WTC11 (cell line): Measurements from ENCODE around the gene ERC2. TPM values are rescaled to one million over a fixed set of nuclear protein-coding genes. Genes with fewer than 3 reads are reported as not detected.

Experiments
- ATAC-seq: fragments of 200-7000 bp; cut with Tn5 transposase; 2 replicates; pipeline ENCODE4 v1.10.0; 2021; ENCODE audit warnings: mild to moderate bottlenecking, moderate library complexity
- CTCF ChIA-PET: fragments of 300-600 bp; sonication (Branson Sonifier 250); formaldehyde crosslinking; loops from one replicate; lab custom pipeline; 2021; ENCODE audit warnings: antibody characterized with exemption; lab: Charles Lee
- POLR2A ChIA-PET: fragments of 350-600 bp; sonication (Branson Sonifier 250); formaldehyde crosslinking; loops from one replicate; lab custom pipeline; 2021; ENCODE audit warnings: antibody characterized with exemption; lab: Charles Lee
- DNase-seq: peaks from one replicate; pipeline ENCODE4 v3.0.0; 2021; ENCODE audit warnings: low spot score
- H3K27ac Mint-ChIP-seq: 2 replicates; pipeline ENCODE4 v1.8.0; 2021; ENCODE audit warnings: mixed read lengths
- H3K27me3 Mint-ChIP-seq: 2 replicates; pipeline ENCODE4 v1.8.0; 2021; ENCODE audit warnings: low read depth, mild to moderate bottlenecking, moderate library complexity, mixed read lengths
- H3K36me3 Mint-ChIP-seq: 2 replicates; pipeline ENCODE4 v1.8.0; 2021; ENCODE audit warnings: mixed read lengths
- H3K4me1 Mint-ChIP-seq: 2 replicates; pipeline ENCODE4 v1.8.0; 2022; ENCODE audit warnings: mixed read lengths
- H3K4me3 Mint-ChIP-seq: 2 replicates; pipeline ENCODE4 v1.8.0; 2021; ENCODE audit warnings: mild to moderate bottlenecking, moderate library complexity, mixed read lengths
- H3K9me3 Mint-ChIP-seq: 2 replicates; pipeline ENCODE4 v1.8.0; 2021; ENCODE audit warnings: mixed read lengths
- ATF2 ChIP-seq: sonication (generic); formaldehyde crosslinking; IDR thresholded peaks from 2 replicates; pipeline ENCODE4 v1.8.1; 2022; ENCODE audit warnings: low read depth, missing genetic modification reagents, borderline replicate concordance
- ATF3 ChIP-seq: sonication (generic); formaldehyde crosslinking; conservative IDR thresholded peaks from 2 replicates; pipeline ENCODE4 v1.8.1; 2022; ENCODE audit warnings: mild to moderate bottlenecking, missing genetic modification reagents
- EMX1 ChIP-seq: fragments of 250-450 bp; sonication (Bioruptor Pico); IDR thresholded peaks from 2 replicates; pipeline ENCODE4 v1.8.0; 2021; ENCODE audit warnings: mild to moderate bottlenecking
- GABPB1 ChIP-seq: sonication (generic); formaldehyde crosslinking; IDR thresholded peaks from 2 replicates; pipeline ENCODE4 v1.8.1; 2023; ENCODE audit warnings: mild to moderate bottlenecking, missing genetic modification reagents
- JUN ChIP-seq: sonication (generic); formaldehyde crosslinking; IDR thresholded peaks from 2 replicates; pipeline ENCODE4 v1.8.0; 2023; ENCODE audit warnings: mild to moderate bottlenecking, missing genetic modification reagents
- NR3C1 ChIP-seq: sonication (generic); formaldehyde crosslinking; conservative IDR thresholded peaks from 2 replicates; pipeline ENCODE4 v1.8.1; 2023; ENCODE audit warnings: low read depth, mild to moderate bottlenecking, missing genetic modification reagents
- RORB ChIP-seq: fragments of 250-450 bp; sonication (Bioruptor Pico); IDR thresholded peaks from 2 replicates; pipeline ENCODE4 v1.9.0; 2021; ENCODE audit warnings: mild to moderate bottlenecking
- SMAD4 ChIP-seq: sonication (generic); formaldehyde crosslinking; IDR thresholded peaks from 2 replicates; pipeline ENCODE4 v1.8.0; 2022; ENCODE audit warnings: mild to moderate bottlenecking, missing genetic modification reagents
- TP53 ChIP-seq: sonication (generic); formaldehyde crosslinking; IDR thresholded peaks from 2 replicates; pipeline ENCODE4 v1.8.1; 2023; ENCODE audit warnings: mild to moderate bottlenecking, missing genetic modification reagents
- USF2 ChIP-seq: sonication (generic); formaldehyde crosslinking; IDR thresholded peaks from 2 replicates; pipeline ENCODE4 v1.8.1; 2023; ENCODE audit warnings: mild to moderate bottlenecking, missing genetic modification reagents, moderate library complexity
- ZNF317 ChIP-seq: sonication (generic); formaldehyde crosslinking; IDR thresholded peaks from 2 replicates; pipeline ENCODE4 v1.8.1; 2023; ENCODE audit warnings: low read depth, mild to moderate bottlenecking, moderate library complexity, missing genetic modification reagents, borderline replicate concordance
- ZNF396 ChIP-seq: fragments of 250-450 bp; sonication (Bioruptor Pico); IDR thresholded peaks from 2 replicates; pipeline ENCODE4 v1.8.0; 2021; ENCODE audit warnings: mild to moderate bottlenecking, moderate library complexity, borderline replicate concordance
- ZNF532 ChIP-seq: fragments of 250-450 bp; sonication (Bioruptor Pico); IDR thresholded peaks from 2 replicates; pipeline ENCODE4 v1.9.0; 2021; ENCODE audit warnings: mild to moderate bottlenecking, borderline replicate concordance
- total RNA-seq: library from RNA; stranded (reverse); gene quantifications from 3 replicates; pipeline ENCODE4 v1.2.3, GENCODE V29; 2021
- TF ChIP-seq, protein P1 (sequence below): sonication (generic); formaldehyde crosslinking; IDR thresholded peaks from 2 replicates; pipeline ENCODE4 v1.8.0; 2023; ENCODE audit warnings: missing genetic modification reagents, mild to moderate bottlenecking, borderline replicate concordance
- TF ChIP-seq, protein P2 (sequence below): sonication (generic); formaldehyde crosslinking; IDR thresholded peaks from 2 replicates; pipeline ENCODE4 v1.8.1; 2022; ENCODE audit warnings: low read depth, mild to moderate bottlenecking, moderate library complexity, missing genetic modification reagents, borderline replicate concordance

ERC2 gene
- total RNA-seq, 1 experiment from 2014 or later, result 23.5 TPM

DNA sequence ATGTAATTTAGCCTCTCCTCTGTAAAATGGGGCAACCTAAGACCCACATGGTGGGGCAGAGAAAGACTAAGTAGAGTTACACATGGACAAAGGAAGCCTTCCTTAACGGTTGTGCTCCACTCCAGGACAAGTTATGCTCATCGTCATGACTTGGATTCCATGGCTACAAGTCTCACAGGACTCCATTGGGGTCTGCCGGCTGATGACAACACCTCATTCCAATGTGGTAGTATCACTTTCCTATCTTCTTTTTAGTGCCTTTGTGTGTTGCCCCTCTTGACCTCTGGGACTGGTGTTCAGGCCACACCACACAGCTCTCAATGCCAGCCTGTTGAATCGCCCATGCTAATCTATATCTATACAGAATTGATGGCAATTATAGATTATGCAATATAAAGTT lies 799.9 kb downstream of the ERC2 start (continued):
- TF ChIP-seq ATF3 (CRISPR knock-in tag), result no peak

- CTCF ChIA-PET, result no interaction called here
- no peaks in the 10 kb centered on the region for H3K36me3 Mint-ChIP-seq
- no peak for TF ChIP-seq ATF2 (CRISPR knock-in tag)
- no peak for TF ChIP-seq ZNF532 (CRISPR knock-in tag)
- TF ChIP-seq ZNF317 (CRISPR knock-in tag), result no peak
- TF ChIP-seq, protein P1, sequence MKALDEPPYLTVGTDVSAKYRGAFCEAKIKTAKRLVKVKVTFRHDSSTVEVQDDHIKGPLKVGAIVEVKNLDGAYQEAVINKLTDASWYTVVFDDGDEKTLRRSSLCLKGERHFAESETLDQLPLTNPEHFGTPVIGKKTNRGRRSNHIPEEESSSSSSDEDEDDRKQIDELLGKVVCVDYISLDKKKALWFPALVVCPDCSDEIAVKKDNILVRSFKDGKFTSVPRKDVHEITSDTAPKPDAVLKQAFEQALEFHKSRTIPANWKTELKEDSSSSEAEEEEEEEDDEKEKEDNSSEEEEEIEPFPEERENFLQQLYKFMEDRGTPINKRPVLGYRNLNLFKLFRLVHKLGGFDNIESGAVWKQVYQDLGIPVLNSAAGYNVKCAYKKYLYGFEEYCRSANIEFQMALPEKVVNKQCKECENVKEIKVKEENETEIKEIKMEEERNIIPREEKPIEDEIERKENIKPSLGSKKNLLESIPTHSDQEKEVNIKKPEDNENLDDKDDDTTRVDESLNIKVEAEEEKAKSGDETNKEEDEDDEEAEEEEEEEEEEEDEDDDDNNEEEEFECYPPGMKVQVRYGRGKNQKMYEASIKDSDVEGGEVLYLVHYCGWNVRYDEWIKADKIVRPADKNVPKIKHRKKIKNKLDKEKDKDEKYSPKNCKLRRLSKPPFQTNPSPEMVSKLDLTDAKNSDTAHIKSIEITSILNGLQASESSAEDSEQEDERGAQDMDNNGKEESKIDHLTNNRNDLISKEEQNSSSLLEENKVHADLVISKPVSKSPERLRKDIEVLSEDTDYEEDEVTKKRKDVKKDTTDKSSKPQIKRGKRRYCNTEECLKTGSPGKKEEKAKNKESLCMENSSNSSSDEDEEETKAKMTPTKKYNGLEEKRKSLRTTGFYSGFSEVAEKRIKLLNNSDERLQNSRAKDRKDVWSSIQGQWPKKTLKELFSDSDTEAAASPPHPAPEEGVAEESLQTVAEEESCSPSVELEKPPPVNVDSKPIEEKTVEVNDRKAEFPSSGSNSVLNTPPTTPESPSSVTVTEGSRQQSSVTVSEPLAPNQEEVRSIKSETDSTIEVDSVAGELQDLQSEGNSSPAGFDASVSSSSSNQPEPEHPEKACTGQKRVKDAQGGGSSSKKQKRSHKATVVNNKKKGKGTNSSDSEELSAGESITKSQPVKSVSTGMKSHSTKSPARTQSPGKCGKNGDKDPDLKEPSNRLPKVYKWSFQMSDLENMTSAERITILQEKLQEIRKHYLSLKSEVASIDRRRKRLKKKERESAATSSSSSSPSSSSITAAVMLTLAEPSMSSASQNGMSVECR, result no peak
- no peak for TF ChIP-seq EMX1 (CRISPR knock-in tag)
- no peak for TF ChIP-seq RORB (CRISPR knock-in tag)
- TF ChIP-seq JUN (CRISPR knock-in tag), result no peak
- no peak for TF ChIP-seq SMAD4 (CRISPR knock-in tag)
- no peak for TF ChIP-seq GABPB1
- TF ChIP-seq ZNF396 (CRISPR knock-in tag), result no peak
- no peak for TF ChIP-seq ATF3 (CRISPR knock-in tag)
- no peak for TF ChIP-seq USF2 (CRISPR knock-in tag)
- no peak for TF ChIP-seq TP53
- TF ChIP-seq, protein P2, sequence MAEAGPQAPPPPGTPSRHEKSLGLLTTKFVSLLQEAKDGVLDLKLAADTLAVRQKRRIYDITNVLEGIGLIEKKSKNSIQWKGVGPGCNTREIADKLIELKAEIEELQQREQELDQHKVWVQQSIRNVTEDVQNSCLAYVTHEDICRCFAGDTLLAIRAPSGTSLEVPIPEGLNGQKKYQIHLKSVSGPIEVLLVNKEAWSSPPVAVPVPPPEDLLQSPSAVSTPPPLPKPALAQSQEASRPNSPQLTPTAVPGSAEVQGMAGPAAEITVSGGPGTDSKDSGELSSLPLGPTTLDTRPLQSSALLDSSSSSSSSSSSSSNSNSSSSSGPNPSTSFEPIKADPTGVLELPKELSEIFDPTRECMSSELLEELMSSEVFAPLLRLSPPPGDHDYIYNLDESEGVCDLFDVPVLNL, result no peak
- TF ChIP-seq NR3C1, result no peak
- no peaks in the 10 kb centered on the region; the same call in 1 of the 2 replicates for H3K9me3 Mint-ChIP-seq
- H3K4me3 Mint-ChIP-seq, result no peak overlapping the region
- no peak overlapping the region; the same call in 1 of the 2 replicates for H3K27ac Mint-ChIP-seq
- POLR2A ChIA-PET, result interaction anchor here (1.2 kb wide), 1 partner anchor 203 kb away, joined by 3 read pairs; no protein-coding TSS in a partner anchor
- H3K27me3 Mint-ChIP-seq, result no peaks in the 10 kb centered on the region; the same call in 1 of the 2 replicates
- DNase-seq (no peak), ATAC-seq (peak; percentile 68)
- peaks cover 47% of the 10 kb centered on the region for H3K4me1 Mint-ChIP-seq
Observed at GRCh38 chr3:55664387-55664786, 803.9 kb downstream of the ERC2 start.
